ENCODE results near the gene BAG5. TPM values are rescaled to one million over a fixed set of nuclear protein-coding genes. Genes with fewer than 3 reads are reported as not detected.
A peak's percentile ranks its signal among the peaks of the same experiment; 100 is the strongest.

Gene BAG5
- total RNA-seq, 2 experiments from 2014 or later = 36.3 to 38.9 TPM

GRCh38 chr14:103576371-103577024 is 14.0 kb upstream of the BAG5 start:
- Mint-ChIP-seq H3K4me3 (no peak overlapping the region), H3K27ac (peak overlapping the region; percentile 34), H3K36me3 (peaks cover 7% of the 10 kb centered on the region), H3K9me3 (no peaks in the 10 kb centered on the region), H3K27me3 (no peaks in the 10 kb centered on the region), H3K4me1 (no peaks in the 10 kb centered on the region)
- no peak for DNase-seq

- Mint-ChIP-seq H3K27ac (no peak overlapping the region), H3K4me3 (no peak overlapping the region), H3K9me3 (no peaks in the 10 kb centered on the region), H3K4me1 (no peaks in the 10 kb centered on the region), H3K27me3 (no peaks in the 10 kb centered on the region), H3K36me3 (peaks cover 7% of the 10 kb centered on the region)
- DNase-seq = no peak
These were observed 12.3 kb upstream of the BAG5 start for GRCh38 chr14:103574707-103575285.

- no peaks in the 10 kb centered on the region for H3K9me3 Mint-ChIP-seq
- H3K4me3 Mint-ChIP-seq = no peak overlapping the region
- no peak for DNase-seq
- H3K27ac Mint-ChIP-seq = no peak overlapping the region
- H3K36me3 Mint-ChIP-seq = peaks cover 7% of the 10 kb centered on the region
- H3K27me3 Mint-ChIP-seq = no peaks in the 10 kb centered on the region
- H3K4me1 Mint-ChIP-seq = no peaks in the 10 kb centered on the region
These were observed 11.6 kb upstream of the BAG5 start for GRCh38 chr14:103574104-103574503.

GRCh38 chr14:103569408-103569807 is 7.0 kb upstream of the BAG5 start:
- Mint-ChIP-seq H3K36me3 (peaks cover under 1% of the 10 kb centered on the region), H3K9me3 (no peaks in the 10 kb centered on the region), H3K4me1 (peaks cover 14% of the 10 kb centered on the region)

GRCh38 chr14:103568952-103569351 is 6.5 kb upstream of the BAG5 start:
- Mint-ChIP-seq H3K9me3 (no peaks in the 10 kb centered on the region), H3K27ac (no peak overlapping the region), H3K4me3 (no peak overlapping the region), H3K4me1 (peaks cover 17% of the 10 kb centered on the region), H3K27me3 (no peaks in the 10 kb centered on the region), H3K36me3 (no peaks in the 10 kb centered on the region)
- DNase-seq = no peak

More at GRCh38 chr14:103569408-103569807, 7.0 kb upstream of the BAG5 start:
- Mint-ChIP-seq H3K4me3 (no peak overlapping the region), H3K27me3 (no peaks in the 10 kb centered on the region), H3K27ac (no peak overlapping the region)
- no peak for DNase-seq

GRCh38 chr14:103563844-103564505 is 1.5 kb upstream of the BAG5 start:
- peak overlapping the region; percentile 98 for H3K4me3 Mint-ChIP-seq
- H3K9me3 Mint-ChIP-seq = no peaks in the 10 kb centered on the region
- H3K4me1 Mint-ChIP-seq = peaks cover 51% of the 10 kb centered on the region
- no peak overlapping the region for H3K27ac Mint-ChIP-seq
- H3K27me3 Mint-ChIP-seq = no peaks in the 10 kb centered on the region
- peaks cover 28% of the 10 kb centered on the region for H3K36me3 Mint-ChIP-seq
- DNase-seq = no peak

GRCh38 chr14:103563226-103563620 is 766 bp upstream of the BAG5 start:
- Mint-ChIP-seq H3K27ac (peak overlapping the region; percentile 83), H3K4me1 (peaks cover 59% of the 10 kb centered on the region), H3K36me3 (peaks cover 28% of the 10 kb centered on the region), H3K27me3 (no peaks in the 10 kb centered on the region), H3K9me3 (no peaks in the 10 kb centered on the region), H3K4me3 (peak overlapping the region; percentile 98)
- DNase-seq = no peak

- H3K9me3 Mint-ChIP-seq = no peaks in the 10 kb centered on the region
- DNase-seq = peak; percentile 71
- H3K36me3 Mint-ChIP-seq = peaks cover 28% of the 10 kb centered on the region
- H3K4me1 Mint-ChIP-seq = peaks cover 59% of the 10 kb centered on the region
- peak overlapping the region; percentile 97 for H3K4me3 Mint-ChIP-seq
- H3K27me3 Mint-ChIP-seq = no peaks in the 10 kb centered on the region
- peak overlapping the region; percentile 93 for H3K27ac Mint-ChIP-seq
These were observed 353 bp downstream of the BAG5 start for GRCh38 chr14:103562179-103562428.

- Mint-ChIP-seq H3K27me3 (no peaks in the 10 kb centered on the region), H3K4me3 (peak overlapping the region; percentile 97), H3K9me3 (no peaks in the 10 kb centered on the region), H3K4me1 (peaks cover 58% of the 10 kb centered on the region), H3K36me3 (peaks cover 28% of the 10 kb centered on the region), H3K27ac (peak overlapping the region; percentile 93)
- peak; percentile 63 for DNase-seq
These were observed 877 bp downstream of the BAG5 start for GRCh38 chr14:103561381-103562178.

GRCh38 chr14:103560691-103561090 is 1.8 kb downstream of the BAG5 start:
- Mint-ChIP-seq H3K36me3 (peaks cover 28% of the 10 kb centered on the region), H3K9me3 (no peaks in the 10 kb centered on the region), H3K27ac (no peak overlapping the region), H3K27me3 (no peaks in the 10 kb centered on the region), H3K4me3 (peak overlapping the region; percentile 97), H3K4me1 (peaks cover 54% of the 10 kb centered on the region)
- DNase-seq = no peak

- peaks cover 52% of the 10 kb centered on the region for H3K4me1 Mint-ChIP-seq
These were observed 2.7 kb downstream of the BAG5 start for GRCh38 chr14:103559766-103560165.

GRCh38 chr14:103558071-103558882 is 4.2 kb downstream of the BAG5 start:
- no peak for DNase-seq
- H3K27me3 Mint-ChIP-seq = no peaks in the 10 kb centered on the region
- H3K9me3 Mint-ChIP-seq = no peaks in the 10 kb centered on the region
- peaks cover 29% of the 10 kb centered on the region for H3K36me3 Mint-ChIP-seq
- peak overlapping the region; percentile 22 for H3K4me3 Mint-ChIP-seq
- peaks cover 42% of the 10 kb centered on the region for H3K4me1 Mint-ChIP-seq
- peak overlapping the region; percentile 38 for H3K27ac Mint-ChIP-seq

More at GRCh38 chr14:103559766-103560165, 2.7 kb downstream of the BAG5 start:
- H3K4me3 Mint-ChIP-seq = peak overlapping the region; percentile 14
- H3K9me3 Mint-ChIP-seq = no peaks in the 10 kb centered on the region
- H3K27ac Mint-ChIP-seq = no peak overlapping the region
- no peaks in the 10 kb centered on the region for H3K27me3 Mint-ChIP-seq
- DNase-seq = no peak
- H3K36me3 Mint-ChIP-seq = peaks cover 28% of the 10 kb centered on the region

- H3K27me3 Mint-ChIP-seq = no peaks in the 10 kb centered on the region
- DNase-seq = no peak
- H3K9me3 Mint-ChIP-seq = no peaks in the 10 kb centered on the region
- peaks cover 41% of the 10 kb centered on the region for H3K4me1 Mint-ChIP-seq
- no peak overlapping the region for H3K27ac Mint-ChIP-seq
- H3K36me3 Mint-ChIP-seq = peaks cover 27% of the 10 kb centered on the region
- no peak overlapping the region for H3K4me3 Mint-ChIP-seq
These were observed 5.3 kb downstream of the BAG5 start for GRCh38 chr14:103556946-103557758.

Data from activated naive CD8-positive, alpha-beta T cell treated with anti-CD3 and anti-CD28 coated beads for 36 hours (primary cell).